Stimulated activated CD4-positive, alpha-beta T cell treated with anti-CD3 and anti-CD28 coated beads, TNF-alpha, amount 100 ng/mL, for 4 hours (primary cell): Measurements from ENCODE around the gene LCLAT1.
"Not testable (repeated sequence)": the region's sequence is repeated elsewhere in the genome, so short reads cannot be mapped to it uniquely, and the experiment has no call there.

ENCODE experiments used
- DNase-seq, 3 experiments: peaks; one replicate each; pipeline ENCODE4 v3.0.0-alpha.2; 2020; ENCODE audit warnings: low read depth in 3 of 3

The LCLAT1 gene

DNA sequence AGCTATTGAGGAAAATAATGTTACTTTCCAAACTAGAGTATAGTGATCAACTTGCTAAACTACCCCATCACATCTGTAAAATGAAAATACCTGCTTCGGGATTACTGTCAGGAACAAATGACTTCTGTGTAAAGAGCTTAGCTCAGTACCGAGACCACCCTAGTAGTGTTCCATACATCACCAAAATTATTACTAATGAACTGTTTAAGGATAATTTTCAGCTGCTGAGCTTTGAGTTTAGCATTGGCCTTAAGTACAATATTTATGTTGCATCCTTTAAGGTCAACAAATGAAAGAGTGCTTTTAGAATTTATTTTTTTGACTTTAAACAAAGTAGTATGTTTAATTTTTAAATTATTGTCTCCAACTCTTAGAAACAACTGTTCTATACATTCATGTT, 144.1 kb downstream of the LCLAT1 start:
- DNase-seq, result no peak

DNA sequence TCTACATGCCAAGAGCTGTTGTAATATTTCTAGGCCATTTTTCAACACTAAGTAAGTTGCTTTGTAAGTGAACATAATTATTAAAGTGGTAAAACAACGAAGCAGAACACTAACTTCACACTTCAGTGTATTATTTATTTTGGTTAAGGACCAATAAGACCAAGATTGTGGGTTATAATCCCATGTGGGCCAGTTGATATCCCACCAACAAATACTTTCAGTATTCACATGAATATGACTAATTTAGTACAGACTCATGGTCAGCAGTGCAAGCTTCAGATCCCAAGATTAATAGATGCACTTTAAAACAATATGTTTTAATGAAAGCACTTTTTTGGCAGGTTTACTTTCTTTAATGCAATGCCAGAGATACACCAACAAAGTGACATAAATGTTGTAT, 154.3 kb downstream of the LCLAT1 start:
- no peak for DNase-seq

- no peak for DNase-seq
Observed at GRCh38 chr2:30605197-30605596, 158.2 kb downstream of the LCLAT1 start.

GRCh38 chr2:30608643-30609042, 161.6 kb downstream of the LCLAT1 start:
- no peak for DNase-seq

GRCh38 chr2:30611583-30611982, 164.5 kb downstream of the LCLAT1 start:
- no peak for DNase-seq

GRCh38 chr2:30612371-30612770, 165.3 kb downstream of the LCLAT1 start:
- no peak for DNase-seq

DNA sequence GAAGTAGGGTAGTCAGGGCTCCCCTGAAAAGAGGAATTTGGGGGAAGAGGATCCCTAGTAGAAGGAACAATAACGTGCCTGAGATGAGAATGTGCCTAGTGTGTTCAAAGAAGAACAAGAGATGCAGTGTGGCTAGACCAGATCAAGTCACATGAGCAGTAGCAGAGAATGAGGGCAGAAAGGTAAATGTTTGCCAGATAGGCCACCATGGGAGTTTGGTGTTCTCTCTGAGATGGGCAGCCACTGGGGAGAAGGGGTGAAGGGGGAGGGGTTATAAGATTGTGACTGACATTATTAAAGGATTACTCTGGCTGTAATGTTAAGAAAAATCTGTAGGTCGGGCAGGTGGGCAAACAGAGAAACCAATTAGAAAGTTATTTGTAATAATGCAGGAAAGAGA, 166.0 kb downstream of the LCLAT1 start:
- no peak for DNase-seq

DNA sequence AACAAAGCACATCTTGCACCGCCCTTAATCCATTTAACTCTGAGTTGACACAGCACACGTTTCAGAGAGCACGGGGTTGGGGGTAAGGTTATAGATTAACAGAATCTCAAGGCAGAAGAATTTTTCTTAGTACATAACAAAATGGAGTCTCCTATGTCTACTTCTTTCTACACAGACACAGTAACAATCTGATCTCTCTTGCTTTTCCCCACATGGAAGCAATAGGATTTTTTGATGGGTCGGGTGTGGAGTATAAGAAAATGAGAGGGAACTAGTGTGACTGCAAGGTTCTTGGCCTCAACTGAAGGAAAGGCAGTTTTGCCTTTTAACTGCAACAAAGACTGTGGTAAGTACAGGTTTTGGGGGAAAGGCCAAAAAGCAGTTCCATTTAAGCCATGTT, 167.2 kb downstream of the LCLAT1 start:
- not testable (repeated sequence) for DNase-seq

DNA sequence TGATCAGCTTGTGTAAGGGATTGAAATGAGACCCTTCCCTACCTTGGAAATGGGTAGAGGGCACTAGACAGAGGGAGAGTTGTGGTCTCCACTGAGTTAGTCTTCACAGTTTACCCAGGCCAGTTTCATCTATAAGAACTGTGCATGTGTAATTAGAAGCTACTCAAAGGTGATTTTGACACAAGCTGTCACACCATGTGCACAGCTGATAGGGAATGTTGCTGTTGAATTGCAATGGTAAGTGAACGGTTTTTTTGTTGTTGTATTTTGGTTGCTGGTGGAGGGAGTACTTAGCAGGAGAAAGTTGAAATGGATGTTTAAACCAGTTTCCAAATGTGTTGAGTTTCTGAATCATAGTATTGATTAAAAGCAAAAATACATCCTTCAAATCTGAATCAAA, 168.9 kb downstream of the LCLAT1 start:
- DNase-seq, result no peak

GRCh38 chr2:30620102-30620501, 173.1 kb downstream of the LCLAT1 start:
- DNase-seq, result no peak

DNA sequence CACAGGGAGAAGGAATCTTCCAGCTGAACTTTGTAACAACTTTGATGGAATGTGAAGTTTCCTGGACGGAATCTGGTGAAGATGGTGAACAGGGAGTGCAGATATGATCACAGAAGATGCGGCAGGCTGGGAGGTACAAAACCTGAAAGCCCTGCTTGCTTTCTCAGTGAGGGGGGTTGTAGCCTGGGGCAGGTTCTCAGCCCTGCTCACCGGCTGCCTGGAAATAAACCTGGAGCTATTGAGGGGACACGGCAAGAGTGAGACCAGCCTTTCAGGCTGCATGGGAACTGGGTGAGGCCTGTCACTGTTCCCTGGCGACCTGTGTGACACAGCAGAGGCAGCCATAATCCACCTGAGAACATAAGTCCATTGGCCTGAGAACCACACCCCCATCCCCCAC, 174.8 kb downstream of the LCLAT1 start:
- no peak for DNase-seq

DNA sequence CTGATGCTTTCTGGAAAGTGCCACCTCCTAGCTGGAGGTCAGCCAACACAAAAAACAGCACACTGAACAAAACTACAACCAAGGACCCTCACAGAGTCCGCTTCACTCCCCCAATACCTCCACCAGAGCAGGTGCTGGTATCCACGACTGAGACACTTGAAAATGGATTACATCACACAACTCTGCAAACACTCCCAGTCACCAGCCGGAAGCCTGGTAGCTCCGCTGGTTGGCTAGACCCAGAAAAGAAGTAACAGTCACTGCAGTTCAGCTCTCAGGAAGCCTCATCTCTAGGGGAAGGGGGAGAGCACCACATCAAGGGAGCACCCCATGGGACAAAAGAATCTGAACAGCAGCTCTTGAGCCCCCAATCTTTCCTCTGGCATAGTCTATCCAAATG, 175.4 kb downstream of the LCLAT1 start:
- DNase-seq, result no peak

DNA sequence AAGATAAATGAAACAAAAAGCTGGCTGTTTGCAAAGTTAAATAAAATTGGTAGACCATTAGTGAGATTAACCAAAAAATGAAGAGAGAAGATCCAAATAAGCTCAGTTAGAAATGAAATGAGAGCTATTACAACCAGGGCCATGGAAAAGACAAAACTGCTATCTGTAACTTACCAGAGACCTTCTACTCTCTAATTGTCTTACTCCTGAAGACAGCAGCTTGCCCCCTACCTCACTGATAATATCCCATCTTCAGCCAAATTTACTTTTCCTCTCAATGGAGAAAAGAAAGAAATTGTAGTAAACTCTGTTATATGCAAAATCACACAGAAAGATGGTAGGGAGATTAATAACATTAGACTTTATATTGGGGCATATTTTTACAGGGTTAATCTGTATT, 178.2 kb downstream of the LCLAT1 start:
- DNase-seq, result no peak

GRCh38 chr2:30625701-30626100, 178.7 kb downstream of the LCLAT1 start:
- no peak for DNase-seq

DNA sequence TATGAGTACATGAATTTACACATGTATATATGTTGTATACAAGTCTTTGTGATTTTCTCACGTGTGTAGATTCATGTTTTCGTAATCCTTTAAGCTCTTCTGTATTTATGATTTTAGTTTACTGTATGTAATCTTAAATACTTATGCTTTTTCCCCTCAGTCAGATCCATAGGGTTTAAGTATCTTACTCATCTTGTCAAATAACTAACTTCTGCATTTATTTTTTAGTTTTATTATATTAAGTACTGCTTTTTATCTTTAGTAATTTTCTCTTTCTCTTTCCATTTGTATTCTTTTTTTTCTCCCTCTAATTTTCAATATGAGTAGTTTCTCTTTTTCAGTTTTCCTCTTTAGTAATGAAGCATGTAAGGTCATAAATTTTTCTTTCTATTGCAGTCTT, 179.4 kb downstream of the LCLAT1 start:
- no peak for DNase-seq

DNA sequence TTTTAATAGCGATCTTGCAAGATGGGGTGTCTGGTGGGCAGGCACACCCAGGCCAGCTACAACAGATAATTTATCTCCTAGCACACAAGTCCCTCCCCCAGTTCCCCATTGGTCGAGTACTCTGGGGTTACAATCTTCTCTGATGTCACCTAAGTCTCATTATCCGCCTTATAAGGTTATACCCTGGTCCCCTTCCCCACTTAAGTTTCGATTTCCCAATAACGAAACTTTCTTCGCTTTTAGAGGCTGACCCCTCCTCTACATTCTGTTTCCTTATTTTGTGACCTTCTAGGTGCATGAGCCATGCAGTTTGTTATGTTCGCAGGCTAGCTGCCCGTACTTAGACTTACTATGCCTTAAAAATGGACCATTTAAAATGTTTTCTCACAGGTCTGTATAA, 180.1 kb downstream of the LCLAT1 start:
- no peak for DNase-seq

GRCh38 chr2:30628341-30628740, 181.3 kb downstream of the LCLAT1 start:
- DNase-seq, result no peak

DNA sequence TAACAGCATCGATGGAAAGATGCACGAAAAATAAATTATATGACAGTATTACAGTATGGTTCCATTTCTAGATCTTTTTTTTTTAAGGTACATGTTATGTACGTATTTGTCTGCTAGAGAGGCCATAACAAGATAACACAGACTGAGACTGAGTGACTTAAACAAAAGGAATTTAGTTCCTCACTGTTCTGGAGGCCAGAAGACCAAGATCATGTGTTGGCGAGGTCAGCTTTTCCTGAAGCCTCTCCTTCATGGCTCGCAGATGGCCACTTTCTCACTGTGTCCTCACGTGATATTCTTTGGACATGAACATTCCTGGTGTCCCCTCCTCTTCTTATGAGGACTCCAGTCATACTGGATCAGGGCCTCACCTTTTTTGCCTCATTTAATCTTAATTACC, 182.8 kb downstream of the LCLAT1 start:
- DNase-seq, result no peak

DNA sequence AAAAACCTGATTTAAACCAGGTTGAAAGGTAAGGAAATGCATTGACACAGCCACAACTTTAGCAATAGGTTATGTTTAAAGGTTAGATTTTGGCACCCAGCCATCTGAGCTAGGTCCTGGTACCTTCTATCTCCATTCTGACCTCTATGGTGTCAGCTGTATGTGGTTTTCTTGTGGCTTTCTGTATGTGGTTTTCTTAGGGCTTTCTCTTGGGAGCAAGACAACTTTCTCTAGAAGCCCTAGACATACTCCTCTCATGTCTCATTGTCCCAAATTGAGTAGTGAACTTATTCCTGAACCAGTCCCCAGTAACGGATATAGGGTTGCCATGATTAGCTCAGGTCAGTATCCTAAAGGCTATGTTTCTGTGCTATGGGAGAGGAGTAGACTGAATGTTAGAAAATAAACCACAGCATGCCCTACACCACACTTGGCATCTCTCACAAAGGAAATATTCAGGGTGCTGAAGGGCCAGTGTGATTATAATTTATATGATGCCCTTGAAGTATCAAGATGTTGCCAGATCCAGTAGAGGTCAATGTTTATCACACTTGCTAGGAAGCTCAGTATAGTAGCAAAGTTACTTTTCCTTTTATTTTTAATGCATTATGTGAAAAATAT, 184.1 kb downstream of the LCLAT1 start:
- DNase-seq, result no peak

DNA sequence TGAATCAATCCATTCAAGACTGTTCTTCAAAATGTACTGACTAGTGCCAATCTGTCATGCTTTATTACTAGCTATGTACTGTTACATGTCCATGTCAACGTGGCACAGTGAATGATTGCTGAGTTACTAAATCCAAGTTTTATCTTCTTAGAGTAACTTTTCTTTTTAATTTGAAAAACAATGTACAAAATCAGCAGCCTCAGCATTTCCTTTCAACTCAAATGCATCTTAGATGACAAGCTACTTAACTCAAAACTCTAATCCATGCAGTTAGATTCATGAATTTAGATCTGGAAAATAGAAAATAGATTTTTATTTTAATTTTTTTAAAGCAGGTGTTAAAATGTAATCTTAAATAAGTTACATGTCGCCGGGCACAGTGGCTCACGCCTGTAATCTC, 186.0 kb downstream of the LCLAT1 start:
- no peak for DNase-seq

GRCh38 chr2:30636311-30636710, 189.3 kb downstream of the LCLAT1 start:
- DNase-seq, result no peak

DNA sequence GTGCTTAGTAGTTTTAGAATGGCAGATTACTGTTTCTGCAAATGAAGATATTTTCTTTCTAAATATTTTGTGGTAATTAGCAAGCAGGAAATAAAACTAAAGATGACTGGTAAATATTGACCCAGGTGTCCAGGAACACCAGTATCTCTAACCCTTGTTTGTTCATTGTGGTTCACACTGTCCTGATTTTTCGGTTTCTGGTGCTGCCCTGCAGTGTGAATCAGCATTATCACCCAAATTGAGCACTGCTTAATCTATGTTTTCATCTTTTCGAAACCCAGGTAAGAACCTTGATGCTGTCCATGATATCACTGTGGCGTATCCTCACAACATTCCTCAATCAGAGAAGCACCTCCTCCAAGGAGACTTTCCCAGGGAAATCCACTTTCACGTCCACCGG, 192.8 kb downstream of the LCLAT1 start:
- DNase-seq, result no peak

DNA sequence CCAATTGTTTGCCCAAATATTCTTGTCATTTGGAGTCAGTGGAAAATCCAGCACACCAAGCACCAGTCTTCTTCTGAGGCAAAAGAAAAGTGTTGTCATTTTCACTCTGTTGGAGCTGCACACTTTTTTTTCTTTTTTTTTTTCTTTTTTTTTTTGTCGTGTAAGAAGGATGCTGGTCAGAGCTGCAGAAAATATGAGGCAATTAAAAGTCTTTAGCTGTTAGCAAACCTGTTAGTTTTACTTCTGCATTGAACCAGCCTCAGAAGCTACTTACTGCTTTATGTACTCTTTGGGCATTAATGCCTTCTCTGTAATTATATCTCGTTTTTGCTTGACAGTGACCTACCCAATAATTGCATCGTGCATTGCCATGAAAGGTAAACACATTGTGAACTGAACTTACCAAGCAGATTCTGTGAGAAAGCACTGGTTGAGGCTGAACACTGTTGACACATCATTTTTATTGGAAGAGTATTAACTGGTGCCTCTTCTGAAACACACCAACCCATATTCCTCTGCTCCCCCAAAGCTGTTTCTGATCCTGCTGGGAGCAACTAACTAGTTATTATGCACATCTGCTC, 194.8 kb downstream of the LCLAT1 start:
- no peak for DNase-seq

- DNase-seq, result not testable (repeated sequence)
Observed at GRCh38 chr2:30643013-30643412, 196.0 kb downstream of the LCLAT1 start.
